ENCODE measurements around the gene OMD. TPM values are rescaled to one million over a fixed set of nuclear protein-coding genes. Genes with fewer than 3 reads are reported as not detected.

OMD gene
- polyA plus RNA-seq, 1 of the 3 experiments (the other 2 are of a cell fraction) = not detected

- ChIA-PET CTCF (no interaction called here), POLR2A (no interaction called here)
- peaks cover 18% of the 10 kb centered on the region for H3K9me3 ChIP-seq
- no peaks in the 10 kb centered on the region for H4K20me1 ChIP-seq (ENCODE audit: insufficient read depth)
- 68% methylated on average over 2 of the region's 2 CpGs for WGBS (ENCODE audit: low lambda C conversion rate)
- no peaks in the 10 kb centered on the region for H3K9me2 ChIP-seq
- H3F3A ChIP-seq (replicated peaks; ENCODE audit: insufficient read depth) = peaks cover 17% of the 10 kb centered on the region
- H3K9ac ChIP-seq = no peak overlapping the region
- H3K4me3 ChIP-seq (ENCODE audit: low read depth in 2 of 2, low read length in 1 of 2) = no peak overlapping the region
- TF ChIP-seq NRF1 (IDR thresholded peaks at IDR 0.05; ENCODE audit: low read depth, low read length) = no peak
- TF ChIP-seq MEF2A (IDR thresholded peaks at IDR 0.05; ENCODE audit: borderline replicate concordance, low read depth) = no peak
- TF ChIP-seq RCOR1 (IDR thresholded peaks at IDR 0.05; ENCODE audit: low read length) = no peak
- TF ChIP-seq ZBTB33 (IDR thresholded peaks at IDR 0.05; ENCODE audit: borderline replicate concordance, low read depth) = no peak
- TF ChIP-seq YY1 (IDR thresholded peaks at IDR 0.05; ENCODE audit: low read depth) = no peak
- no peak for TF ChIP-seq EZH2phosphoT487 (IDR thresholded peaks at IDR 0.05; ENCODE audit: borderline replicate concordance, low read depth)
- no peak for TF ChIP-seq IRF3 (IDR thresholded peaks at IDR 0.05; ENCODE audit: low read depth, low read length)
- TF ChIP-seq SIN3A (IDR thresholded peaks at IDR 0.05; ENCODE audit: borderline replicate concordance, low read depth, low read length) = no peak
- no peak for TF ChIP-seq TEAD4 (IDR thresholded peaks at IDR 0.05; ENCODE audit: borderline replicate concordance, insufficient read depth)
- no peak for TF ChIP-seq REST (IDR thresholded peaks at IDR 0.05; ENCODE audit: low read depth, low read length)
- no peak for TF ChIP-seq CTCF (IDR thresholded peaks at IDR 0.05)
- no peak for TF ChIP-seq RXRA (IDR thresholded peaks at IDR 0.05; ENCODE audit: borderline replicate concordance, low read depth)
- no peak for DNase-seq
- H3K79me2 ChIP-seq (ENCODE audit: insufficient read depth) = no peaks in the 10 kb centered on the region
- no peak overlapping the region for H2AFZ ChIP-seq (ENCODE audit: low read depth)
- H3K4me2 ChIP-seq = no peak overlapping the region
- H3K36me3 ChIP-seq (replicated peaks in 1 of 2; ENCODE audit: control insufficient read depth in 1 of 2, insufficient read depth in 2 of 2, low read length in 1 of 2) = no peaks in the 10 kb centered on the region
- peaks cover 2 to 18% of the 10 kb centered on the region in 2 experiments; a peak in 3 of 4 replicates for H3K4me1 ChIP-seq (ENCODE audit: control insufficient read depth in 1 of 2, insufficient read depth in 2 of 2, low read depth in 1 of 2, low read length in 1 of 2)
- no peak overlapping the region for H3K27ac ChIP-seq (ENCODE audit: low read depth in 2 of 2, low read length in 1 of 2)
- H3K27me3 ChIP-seq (ENCODE audit: insufficient read depth) = no peaks in the 10 kb centered on the region
Observed at GRCh38 chr9:92377876-92378275, 46.4 kb downstream of the OMD start.

Data from SK-N-SH (cell line).